Measurements from ENCODE around the gene SPTLC2. TPM values are rescaled to one million over a fixed set of nuclear protein-coding genes. Genes with fewer than 3 reads are reported as not detected.

SPTLC2 gene
- total RNA-seq, 2 donors from 2014 or later: 18.8 to 25.8 TPM

Other genes with a start within 250 kb of the SPTLC2 start
- gene TMED8, start 239.5 kb downstream of the SPTLC2 start, total RNA-seq: 10 to 100 TPM; 15.2 to 32.9 TPM
- under 1 TPM; 0.20 to 0.27 TPM for gene SAMD15, start 239.3 kb downstream of the SPTLC2 start, total RNA-seq
- under 1 TPM; 0.47 to 0.87 TPM for gene NOXRED1, start 193.1 kb downstream of the SPTLC2 start, total RNA-seq
- gene VIPAS39, start 159.0 kb downstream of the SPTLC2 start, total RNA-seq: 10 to 100 TPM; 14.7 to 21.5 TPM
- gene AHSA1, start 158.5 kb downstream of the SPTLC2 start, total RNA-seq: 100 to 1,000 TPM; 192 to 295 TPM
- gene ISM2, start 117.8 kb downstream of the SPTLC2 start, total RNA-seq: 1 to 10 TPM in 1 of 2 donors, not detected in 1; 1.0 TPM
- 10 to 100 TPM; 16.6 to 17.2 TPM for gene ALKBH1, start 91.4 kb upstream of the SPTLC2 start, total RNA-seq
- gene SLIRP, start 91.5 kb upstream of the SPTLC2 start, total RNA-seq: 100 to 1,000 TPM in 1 of 2 donors, 10 to 100 TPM in 1; 45.9 to 123 TPM
- 100 to 1,000 TPM; 105 to 142 TPM for gene SNW1, start 144.5 kb upstream of the SPTLC2 start, total RNA-seq
- gene ADCK1, start 183.5 kb upstream of the SPTLC2 start, total RNA-seq: 1 to 10 TPM; 2.4 to 2.8 TPM

Data from activated naive CD4-positive, alpha-beta T cell treated with anti-CD3 and anti-CD28 coated beads, Interleukin-2, amount 50 U/mL, for 72 hours (primary cell).